BE2C (cell line): Measurements from ENCODE around the gene LYRM2.

Source experiments
- DNase-seq: peaks from one replicate; pipeline ENCODE4 v3.0.0-alpha.2; 2020
- H3K27me3 ChIP-seq: fragments of 250-450 bp; sonication (Bioruptor Pico); 2 replicates; pipeline ENCODE4 v1.5.1; 2020; ENCODE audit warnings: mild to moderate bottlenecking
- H3K36me3 ChIP-seq: fragments of 250-450 bp; sonication (Bioruptor Pico); 2 replicates; pipeline ENCODE4 v1.5.1; 2020; ENCODE audit warnings: mild to moderate bottlenecking
- H3K4me1 ChIP-seq: fragments of 250-450 bp; sonication (Bioruptor Pico); 2 replicates; pipeline ENCODE4 v1.5.1; 2020
- H3K4me3 ChIP-seq: 2 replicates; pipeline ENCODE4 v1.5.1; 2011; ENCODE audit warnings: low read depth, low read length
- H3K9me3 ChIP-seq: fragments of 250-450 bp; sonication (Bioruptor Pico); 2 replicates; pipeline ENCODE4 v1.5.1; 2020
- TF ChIP-seq, protein P1 (sequence below): IDR thresholded peaks from 2 replicates; pipeline ENCODE4 v1.5.1; 2012; ENCODE audit warnings: mild to moderate bottlenecking, low read depth, low read length

Gene LYRM2

DNA sequence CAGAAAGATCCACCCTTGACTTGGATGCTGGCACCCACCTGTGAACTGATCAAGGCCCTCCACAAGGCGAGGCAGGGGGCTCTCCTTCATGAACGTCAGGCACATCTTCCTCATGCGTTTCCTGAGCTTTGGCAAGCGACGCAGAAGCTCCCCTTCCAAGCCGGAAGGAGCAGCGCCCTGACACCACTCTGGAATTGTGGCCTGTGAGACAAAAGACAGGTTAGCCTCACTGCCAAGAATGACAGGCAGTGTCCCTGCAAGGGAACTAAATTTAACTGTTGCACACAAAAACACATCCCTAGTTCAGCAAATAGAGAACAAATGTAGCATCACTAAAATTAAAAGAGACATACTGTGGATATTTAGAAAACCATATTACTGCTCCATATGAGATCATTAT lies 42.0 kb upstream of the LYRM2 start:
- Histone ChIP-seq H3K27me3 (no peaks in the 10 kb centered on the region), H3K9me3 (no peaks in the 10 kb centered on the region), H3K4me3 (no peak overlapping the region), H3K4me1 (peaks cover 2% of the 10 kb centered on the region), H3K36me3 (peaks cover 88% of the 10 kb centered on the region)
- TF ChIP-seq, protein P1, sequence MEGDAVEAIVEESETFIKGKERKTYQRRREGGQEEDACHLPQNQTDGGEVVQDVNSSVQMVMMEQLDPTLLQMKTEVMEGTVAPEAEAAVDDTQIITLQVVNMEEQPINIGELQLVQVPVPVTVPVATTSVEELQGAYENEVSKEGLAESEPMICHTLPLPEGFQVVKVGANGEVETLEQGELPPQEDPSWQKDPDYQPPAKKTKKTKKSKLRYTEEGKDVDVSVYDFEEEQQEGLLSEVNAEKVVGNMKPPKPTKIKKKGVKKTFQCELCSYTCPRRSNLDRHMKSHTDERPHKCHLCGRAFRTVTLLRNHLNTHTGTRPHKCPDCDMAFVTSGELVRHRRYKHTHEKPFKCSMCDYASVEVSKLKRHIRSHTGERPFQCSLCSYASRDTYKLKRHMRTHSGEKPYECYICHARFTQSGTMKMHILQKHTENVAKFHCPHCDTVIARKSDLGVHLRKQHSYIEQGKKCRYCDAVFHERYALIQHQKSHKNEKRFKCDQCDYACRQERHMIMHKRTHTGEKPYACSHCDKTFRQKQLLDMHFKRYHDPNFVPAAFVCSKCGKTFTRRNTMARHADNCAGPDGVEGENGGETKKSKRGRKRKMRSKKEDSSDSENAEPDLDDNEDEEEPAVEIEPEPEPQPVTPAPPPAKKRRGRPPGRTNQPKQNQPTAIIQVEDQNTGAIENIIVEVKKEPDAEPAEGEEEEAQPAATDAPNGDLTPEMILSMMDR = no peak
- DNase-seq = no peak

DNA sequence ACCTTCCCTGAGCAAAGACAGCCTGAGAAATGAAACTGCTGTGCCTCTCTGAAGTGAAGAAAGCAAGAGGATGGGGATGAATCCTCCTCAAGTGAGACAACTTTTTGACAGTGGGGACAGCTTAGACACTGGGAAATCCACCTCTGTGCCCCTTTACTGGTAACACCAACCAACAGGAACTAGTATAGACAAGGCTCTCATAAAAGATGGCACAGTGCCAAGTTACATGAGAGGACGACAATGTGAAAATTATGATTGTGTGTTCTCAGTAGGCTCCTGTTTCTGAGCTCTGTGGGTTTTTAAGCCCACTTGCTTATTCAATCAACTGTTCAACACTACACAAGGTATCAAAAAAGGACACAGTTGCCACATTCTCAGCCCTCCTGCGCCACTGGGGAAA lies 41.6 kb upstream of the LYRM2 start:
- H3K9me3 ChIP-seq = no peaks in the 10 kb centered on the region
- peaks cover 2% of the 10 kb centered on the region for H3K4me1 ChIP-seq
- no peak for DNase-seq
- H3K4me3 ChIP-seq = no peak overlapping the region
- TF ChIP-seq, protein P1 = no peak
- H3K27me3 ChIP-seq = no peaks in the 10 kb centered on the region
- H3K36me3 ChIP-seq = peaks cover 88% of the 10 kb centered on the region

DNA sequence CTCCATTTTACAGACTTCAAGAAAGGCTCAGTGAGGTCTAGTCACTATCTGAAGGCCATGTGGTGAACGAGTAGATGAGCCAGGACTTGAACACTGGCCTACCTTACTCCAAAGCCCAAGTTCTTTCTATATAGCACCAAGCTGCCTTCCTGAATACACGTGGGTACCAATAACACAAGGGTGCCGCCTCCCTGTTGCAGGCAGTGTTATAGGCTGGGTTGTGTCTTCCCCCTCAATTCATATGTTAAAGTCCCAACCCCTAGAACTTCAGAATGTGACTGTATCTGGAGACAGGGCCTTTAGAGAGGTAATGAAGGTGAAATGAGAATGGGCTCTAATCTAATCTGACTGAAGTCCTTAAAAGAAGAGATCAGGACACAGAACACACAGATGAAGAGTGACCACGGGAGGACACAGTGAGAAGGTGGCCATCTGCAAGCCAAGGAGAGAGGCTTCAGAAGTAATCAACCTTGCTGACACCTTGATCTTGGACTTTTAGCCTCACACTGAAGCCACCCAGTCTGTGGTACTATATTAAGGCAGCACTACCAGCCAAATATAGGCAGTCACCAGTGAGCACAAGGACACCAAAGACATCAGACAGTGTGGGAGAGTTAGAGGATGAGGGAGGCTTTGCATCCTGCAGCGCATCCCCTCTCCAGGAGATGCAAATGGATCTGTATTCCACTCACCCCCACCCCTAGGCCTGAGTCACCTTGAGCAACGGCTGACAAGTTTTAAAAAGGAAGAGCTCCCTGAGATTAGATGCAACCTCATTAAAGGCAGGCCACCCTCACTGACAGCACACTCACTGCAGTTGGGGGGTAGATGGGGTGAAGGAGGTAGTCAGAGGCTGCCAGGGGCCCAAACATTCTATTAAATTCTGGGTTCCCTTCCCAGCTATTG lies 40.9 kb upstream of the LYRM2 start:
- DNase-seq = no peak
- no peak overlapping the region for H3K4me3 ChIP-seq
- no peaks in the 10 kb centered on the region for H3K27me3 ChIP-seq
- TF ChIP-seq, protein P1 = no peak
- peaks cover 2% of the 10 kb centered on the region for H3K4me1 ChIP-seq
- peaks cover 88% of the 10 kb centered on the region for H3K36me3 ChIP-seq
- H3K9me3 ChIP-seq = no peaks in the 10 kb centered on the region

DNA sequence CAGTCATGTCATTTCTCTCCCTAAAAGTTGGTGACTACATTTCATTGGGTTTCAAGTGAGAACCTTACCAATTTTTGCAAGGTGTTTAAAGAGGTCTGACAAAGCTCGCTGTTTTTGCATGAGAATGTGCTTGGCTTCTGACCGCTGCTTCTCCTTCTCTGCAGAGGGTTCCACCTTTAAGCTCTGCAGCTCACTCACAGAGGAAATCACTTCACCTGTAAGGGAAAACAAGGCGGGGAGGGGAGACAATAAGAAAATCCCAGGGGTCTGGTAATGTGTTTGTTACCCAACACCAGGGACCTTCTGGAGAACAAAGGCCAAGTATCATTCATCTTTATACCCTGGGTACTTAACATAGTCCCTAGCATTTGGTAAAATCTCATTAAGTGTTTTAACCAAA lies 40.0 kb upstream of the LYRM2 start:
- no peak for DNase-seq
- TF ChIP-seq, protein P1 = no peak
- peaks cover 90% of the 10 kb centered on the region for H3K36me3 ChIP-seq

GRCh38 chr6:89675949-89676748 lies 37.6 kb upstream of the LYRM2 start:
- Histone ChIP-seq H3K4me3 (no peak overlapping the region), H3K4me1 (peaks cover 2% of the 10 kb centered on the region), H3K36me3 (peaks cover 94% of the 10 kb centered on the region), H3K9me3 (no peaks in the 10 kb centered on the region), H3K27me3 (no peaks in the 10 kb centered on the region)
- TF ChIP-seq, protein P1 = no peak
- DNase-seq = no peak

More for the DNA sequence above, 40.0 kb upstream of the LYRM2 start:
- H3K4me3 ChIP-seq = no peak overlapping the region
- H3K9me3 ChIP-seq = no peaks in the 10 kb centered on the region
- H3K4me1 ChIP-seq = peaks cover 2% of the 10 kb centered on the region
- no peaks in the 10 kb centered on the region for H3K27me3 ChIP-seq
